NCI-H2196 treated with DMSO at 0.1 percent for 48 hours (cell line): Measurements from ENCODE around the gene PIK3R4.

Experiments
- DNase-seq: peaks from one replicate; lab custom pipeline; 2025; ENCODE audit not compliant: unreplicated experiment; lab: John Stamatoyannopoulos, UW

Gene PIK3R4

GRCh38 chr3:130746246-130747039 lies at the start of gene PIK3R4:
Gene PIK3R4, minus strand, starts transcription at chr3:130746829. Its CDS starts 1,611 bp downstream, at chr3:130745218.
- peak; percentile 98 for DNase-seq

- DNase-seq: no peak
These were observed 48.8 kb upstream of the PIK3R4 start for GRCh38 chr3:130795396-130795795.

GRCh38 chr3:130792246-130792645 lies 45.6 kb upstream of the PIK3R4 start:
- no peak for DNase-seq

DNA sequence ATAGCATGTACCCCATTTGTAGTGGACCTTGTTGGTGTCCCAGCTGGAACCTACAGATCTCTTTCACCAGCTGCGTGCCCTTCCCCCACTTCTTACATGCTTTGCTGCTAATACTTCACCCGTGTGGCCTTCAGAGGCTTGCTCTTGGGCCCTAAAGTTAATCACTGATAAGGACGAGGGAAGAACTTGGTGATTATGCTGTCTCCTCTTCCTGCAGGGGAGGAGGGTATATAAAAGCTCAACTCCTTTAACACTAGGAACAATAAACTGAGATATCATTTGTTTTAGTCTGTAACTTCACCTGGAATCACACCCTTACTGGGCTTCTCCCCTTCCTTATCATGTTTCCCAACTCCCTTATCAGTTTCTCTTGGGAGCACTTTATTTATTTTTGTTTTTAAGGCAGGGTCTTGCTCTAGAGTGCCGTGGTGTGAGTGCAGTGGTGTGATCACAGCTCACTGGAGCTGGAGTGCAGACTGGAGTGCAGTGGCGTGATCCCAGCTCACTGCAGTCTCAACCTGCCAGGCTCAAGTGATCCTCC lies 43.2 kb upstream of the PIK3R4 start:
- DNase-seq: no peak

DNA sequence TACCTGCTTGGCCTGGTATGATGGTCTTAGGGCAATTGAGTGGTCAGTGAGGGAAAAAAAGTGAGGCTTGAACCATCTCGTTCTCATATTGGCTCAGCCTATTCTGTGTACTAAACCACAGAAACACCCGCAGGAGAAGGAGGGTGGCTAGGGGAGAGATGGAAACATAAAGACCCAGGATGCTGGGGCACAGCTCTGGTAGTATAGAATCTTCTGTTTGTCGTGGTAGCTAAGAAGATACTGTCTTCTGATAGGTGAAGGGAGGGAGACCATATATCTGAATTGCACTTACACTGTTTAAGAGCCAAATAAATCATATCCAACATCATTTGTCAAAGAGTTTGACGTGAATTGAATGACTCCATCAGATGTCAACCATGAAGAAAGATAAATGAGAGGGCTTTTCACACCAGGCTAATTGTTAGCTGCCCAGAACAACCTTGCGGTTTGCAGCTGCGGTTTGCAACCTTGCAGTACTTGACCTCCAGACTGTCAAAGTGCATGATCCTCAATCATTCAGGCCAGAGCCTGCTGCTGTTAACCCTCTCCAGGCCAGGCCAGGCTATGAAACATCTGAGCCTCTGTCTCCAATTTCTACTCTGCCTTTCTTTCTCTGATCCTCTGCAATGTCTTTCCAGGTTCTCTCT lies 40.9 kb upstream of the PIK3R4 start:
- DNase-seq: no peak

DNA sequence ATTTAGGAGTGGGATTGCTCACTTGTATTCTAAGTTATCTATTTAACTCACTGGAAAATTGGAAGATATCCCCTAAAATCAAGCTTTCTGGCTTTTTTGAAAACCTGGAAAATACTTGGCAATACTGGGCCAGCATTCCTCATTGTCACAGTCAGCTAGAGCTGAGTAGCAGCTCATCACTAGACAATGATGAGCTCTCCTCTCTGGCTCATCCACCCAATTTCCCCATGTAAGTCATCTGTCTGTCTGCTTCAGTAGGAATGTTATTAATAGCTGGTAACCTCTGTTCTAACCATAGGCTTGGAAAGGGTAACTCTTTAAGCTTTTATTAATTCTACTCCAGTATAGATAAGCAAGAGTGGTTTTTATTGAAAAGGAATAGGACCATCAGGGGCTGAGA lies 39.7 kb upstream of the PIK3R4 start:
- DNase-seq: no peak

GRCh38 chr3:130783629-130784028 lies 37.0 kb upstream of the PIK3R4 start:
- peak; percentile 61 for DNase-seq

DNA sequence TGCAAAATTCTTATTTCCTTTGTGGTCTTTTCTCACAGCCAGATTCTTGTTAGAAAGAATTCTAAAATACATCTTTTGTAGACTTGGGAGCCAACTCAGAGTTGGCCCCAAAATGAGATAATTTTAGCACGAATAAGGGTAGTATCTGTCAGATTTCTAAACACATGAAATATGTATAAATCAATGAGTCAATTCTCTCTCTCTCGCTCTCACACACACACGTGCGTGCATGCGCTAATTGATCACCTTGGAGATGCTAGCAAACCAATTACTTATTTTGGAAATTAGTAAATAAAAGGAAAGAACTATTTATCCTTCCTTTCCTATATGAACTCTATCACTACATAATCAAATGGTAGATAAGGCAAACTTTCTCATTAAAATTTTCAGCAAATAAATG lies 32.9 kb upstream of the PIK3R4 start:
- DNase-seq: no peak

- no peak for DNase-seq
These were observed 32.4 kb upstream of the PIK3R4 start for GRCh38 chr3:130779031-130779430.

GRCh38 chr3:130773366-130773765 lies 26.7 kb upstream of the PIK3R4 start:
- no peak for DNase-seq

- DNase-seq: no peak
These were observed 25.5 kb upstream of the PIK3R4 start for GRCh38 chr3:130772129-130772528.

DNA sequence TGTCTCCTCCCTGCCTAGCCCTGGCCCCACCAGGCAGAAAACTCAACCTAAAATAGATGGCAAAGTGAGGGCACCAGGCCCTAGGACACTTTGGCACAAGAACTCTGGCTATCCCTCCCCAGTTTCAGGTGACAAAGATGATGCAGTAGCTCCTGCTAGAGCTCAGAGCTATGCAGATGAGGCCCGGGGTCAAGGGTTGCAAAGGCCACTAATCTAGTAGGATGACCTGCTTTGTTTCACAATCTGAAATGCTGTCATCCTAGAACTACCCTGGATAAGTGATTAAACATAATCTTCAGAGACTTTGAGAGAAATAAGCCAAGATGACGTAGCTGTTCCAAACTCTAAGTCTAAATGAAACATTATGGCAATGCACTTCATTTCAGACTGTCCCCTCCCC lies 24.0 kb upstream of the PIK3R4 start:
- no peak for DNase-seq

- DNase-seq: no peak
These were observed 15.2 kb upstream of the PIK3R4 start for GRCh38 chr3:130761730-130762311.

DNA sequence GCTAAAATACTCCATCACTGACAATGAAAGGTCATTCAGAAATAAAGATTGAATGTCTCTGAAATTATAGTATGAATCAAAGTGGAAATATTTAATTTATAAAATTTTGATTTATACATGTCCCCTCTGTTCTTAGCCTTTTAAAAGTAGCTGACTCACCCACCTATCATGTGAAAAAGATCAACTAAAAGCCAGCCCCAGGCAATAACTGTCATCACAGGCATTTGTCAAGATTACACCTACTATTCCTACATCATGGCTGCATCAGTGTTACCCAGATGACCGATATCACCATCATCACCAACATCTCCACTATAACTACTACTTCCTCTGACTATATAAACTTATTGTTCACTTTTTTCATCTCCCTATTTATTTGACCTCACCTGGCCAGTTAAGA lies 14.3 kb upstream of the PIK3R4 start:
- DNase-seq: no peak

GRCh38 chr3:130759692-130760338 lies 13.2 kb upstream of the PIK3R4 start:
- peak; percentile 74 for DNase-seq

DNA sequence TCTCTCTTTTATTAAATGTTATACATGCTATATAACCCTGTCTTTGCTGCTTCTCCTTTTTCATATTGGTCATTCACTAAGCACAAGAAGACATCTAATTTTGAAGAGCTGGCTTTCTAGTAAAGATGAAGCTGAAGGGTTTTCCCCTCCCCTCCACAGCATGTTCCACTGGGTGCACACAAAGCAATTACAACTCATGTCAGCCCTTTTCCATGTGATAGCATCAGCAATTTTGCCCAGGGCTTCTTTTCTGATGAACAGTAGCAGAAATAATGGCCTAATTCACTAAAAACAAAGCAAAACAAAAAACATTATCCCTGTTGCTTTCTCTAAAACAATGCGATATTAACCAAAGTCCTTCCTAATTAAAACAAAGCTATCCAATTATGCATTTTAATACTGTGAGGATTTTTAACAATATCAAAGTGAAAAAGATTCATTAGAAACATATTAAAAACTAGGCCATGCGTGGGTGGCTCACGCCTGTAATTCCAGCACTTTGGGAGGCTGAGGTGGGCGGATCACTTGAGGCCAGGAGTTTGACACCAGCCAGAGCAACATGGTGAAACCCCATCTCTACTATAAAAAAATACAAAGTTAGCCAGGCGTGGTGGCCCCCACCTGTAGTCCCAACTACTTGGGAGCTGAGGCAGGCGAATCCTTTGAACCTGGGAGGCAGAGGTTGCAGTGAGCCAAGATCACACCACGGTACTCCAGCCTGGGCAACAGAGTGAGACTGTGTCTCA lies 12.2 kb upstream of the PIK3R4 start:
- no peak for DNase-seq

DNA sequence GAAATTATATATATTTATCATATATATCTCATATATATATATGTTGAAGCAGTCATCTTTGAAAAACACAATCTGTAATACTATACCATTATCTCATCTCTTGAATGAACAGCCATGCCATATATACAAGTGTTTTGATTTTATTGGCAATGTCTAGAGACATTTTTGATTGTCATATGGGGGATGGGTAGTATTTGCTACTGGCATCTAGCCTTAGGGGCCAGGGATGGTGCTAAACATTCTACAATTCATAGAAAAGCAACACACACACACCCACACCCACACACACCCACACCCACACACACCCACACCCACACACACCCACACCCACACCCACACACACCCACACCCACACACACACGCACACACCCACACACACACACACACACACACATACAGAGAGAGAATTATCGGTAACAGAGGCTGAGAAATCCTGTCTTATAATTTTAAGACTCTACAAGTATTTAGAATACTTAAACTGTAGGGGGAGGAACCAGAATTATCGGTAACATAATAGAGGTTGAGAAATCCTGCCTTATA lies 11.1 kb upstream of the PIK3R4 start:
- no peak for DNase-seq

- no peak for DNase-seq
These were observed 9.0 kb upstream of the PIK3R4 start for GRCh38 chr3:130755666-130756065.

DNA sequence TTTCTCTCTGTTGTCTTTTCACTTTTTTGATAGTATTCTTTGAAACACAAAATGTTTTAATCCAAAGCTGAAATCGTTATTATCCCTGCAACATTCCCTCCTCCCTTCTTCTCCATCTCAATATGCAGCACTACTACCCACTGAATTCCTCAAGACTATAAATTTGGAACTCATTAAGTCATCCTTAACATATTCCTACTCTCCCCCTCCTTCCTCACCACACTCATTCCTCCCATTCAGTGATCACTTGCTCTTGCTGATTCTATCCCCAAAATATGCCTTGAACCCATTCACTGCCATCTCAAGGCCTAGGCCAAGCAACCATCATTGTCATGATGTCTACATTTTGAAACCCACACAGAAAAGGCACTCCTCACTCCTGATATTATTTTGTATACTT lies 2.4 kb upstream of the PIK3R4 start:
- no peak for DNase-seq

DNA sequence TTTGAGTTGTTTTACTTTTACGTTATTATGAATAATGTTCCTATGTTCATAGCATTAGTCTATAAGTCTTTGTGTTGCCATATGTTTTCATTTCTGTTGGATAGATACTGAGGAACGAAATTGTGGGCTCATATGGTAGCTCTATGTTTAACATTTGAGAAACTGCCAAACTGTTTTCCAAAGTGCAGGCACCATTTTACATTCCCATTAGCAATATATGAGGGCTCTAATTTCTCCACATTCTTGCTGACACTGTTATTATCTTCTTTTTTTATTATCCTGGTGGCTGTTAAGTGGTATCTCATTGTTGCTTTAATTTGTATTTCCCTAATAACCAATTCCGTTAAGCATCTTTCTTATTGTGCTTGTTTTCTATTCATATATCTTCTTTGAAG lies 1.8 kb upstream of the PIK3R4 start:
- DNase-seq: no peak

DNA sequence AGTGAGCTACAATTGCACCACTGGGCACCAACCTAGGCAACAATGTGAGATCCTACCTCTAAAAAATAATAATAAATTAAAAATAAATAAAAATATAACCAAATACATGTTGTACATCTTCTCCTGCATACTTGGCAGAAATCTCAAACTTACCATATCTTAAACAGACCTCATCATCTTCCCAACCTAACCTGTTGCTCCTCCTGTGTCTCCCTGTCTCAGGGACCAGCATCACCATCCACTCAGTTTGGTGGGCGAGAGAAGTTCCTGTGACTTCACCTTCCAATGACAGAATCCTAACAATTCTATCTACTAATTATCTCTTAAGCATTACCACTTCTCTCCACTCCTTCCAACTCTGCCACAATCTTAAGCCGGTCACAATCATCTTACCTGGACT lies 3.3 kb downstream of the PIK3R4 start:
- no peak for DNase-seq
